HG02981 (cell line): ENCODE data around the gene C3orf20.
"Not testable (repeated sequence)": the region's sequence is repeated elsewhere in the genome, so short reads cannot be mapped to it uniquely, and the experiment has no call there.

Source experiments
- ATAC-seq: cut with Tn5 transposase; IDR thresholded peaks from one replicate; pipeline ENCODE4 v1.9.1; 2021; ENCODE audit warnings: mild to moderate bottlenecking, moderate library complexity; ENCODE audit not compliant: unreplicated experiment

C3orf20 gene

DNA sequence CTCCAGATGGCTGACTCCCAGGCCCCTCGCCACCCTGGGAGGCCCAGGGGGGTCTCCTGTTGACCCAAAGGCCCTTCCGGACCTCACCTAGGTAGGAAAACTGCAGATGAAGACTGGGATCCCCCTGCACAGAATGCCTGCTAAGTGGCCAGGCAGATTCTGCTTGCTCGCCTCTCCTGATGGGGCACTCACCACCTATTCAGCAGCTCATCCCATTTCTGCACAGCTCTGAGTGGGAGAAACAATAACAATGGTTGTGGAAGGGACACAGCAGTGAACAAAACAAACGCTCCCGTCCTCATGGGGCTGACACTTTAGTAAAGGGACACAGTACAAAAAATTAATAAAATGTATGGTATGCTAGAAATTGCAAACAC lies 118.9 kb downstream of the C3orf20 start:
- no peak for ATAC-seq

DNA sequence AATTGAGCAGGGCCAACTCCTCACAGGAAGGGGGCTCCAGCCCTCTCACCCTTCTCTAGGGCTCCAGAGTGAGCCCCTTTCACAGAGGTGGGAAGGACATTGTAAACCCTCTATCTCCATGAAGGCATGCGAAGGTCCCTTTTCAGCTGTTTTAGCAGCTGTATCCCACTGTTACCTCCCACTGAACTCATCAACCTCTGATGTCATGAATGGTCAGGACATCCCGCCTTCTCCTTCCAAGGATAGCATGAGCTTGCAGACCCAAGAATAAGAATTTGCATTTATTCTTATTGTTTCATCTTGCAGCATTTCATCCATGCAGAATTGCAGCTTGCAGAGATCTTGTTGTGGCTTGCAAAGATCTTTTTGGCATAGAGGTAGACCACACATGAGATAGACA lies 119.5 kb downstream of the C3orf20 start:
- ATAC-seq, result no peak

DNA sequence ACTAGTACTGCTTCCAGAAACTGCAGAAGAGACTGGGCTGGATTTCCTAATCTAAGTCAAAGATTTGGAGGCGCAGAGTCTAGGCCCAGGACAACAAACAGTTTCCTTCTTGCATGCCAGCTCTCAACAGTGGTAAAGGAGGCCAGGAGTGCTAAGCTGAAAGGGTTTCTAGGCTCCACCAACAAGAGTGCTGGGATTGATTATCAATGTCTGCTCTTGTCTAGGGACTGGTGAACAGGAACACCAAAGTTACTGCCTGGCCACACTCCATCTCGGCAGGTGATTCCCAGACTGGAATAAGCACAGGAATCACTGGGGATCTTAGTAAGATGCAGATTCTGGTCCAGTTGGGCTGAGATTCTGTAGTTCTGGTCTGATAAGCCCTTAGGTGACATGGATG lies 121.1 kb downstream of the C3orf20 start:
- no peak for ATAC-seq

GRCh38 chr3:14796403-14797077 lies 121.6 kb downstream of the C3orf20 start:
- no peak for ATAC-seq

DNA sequence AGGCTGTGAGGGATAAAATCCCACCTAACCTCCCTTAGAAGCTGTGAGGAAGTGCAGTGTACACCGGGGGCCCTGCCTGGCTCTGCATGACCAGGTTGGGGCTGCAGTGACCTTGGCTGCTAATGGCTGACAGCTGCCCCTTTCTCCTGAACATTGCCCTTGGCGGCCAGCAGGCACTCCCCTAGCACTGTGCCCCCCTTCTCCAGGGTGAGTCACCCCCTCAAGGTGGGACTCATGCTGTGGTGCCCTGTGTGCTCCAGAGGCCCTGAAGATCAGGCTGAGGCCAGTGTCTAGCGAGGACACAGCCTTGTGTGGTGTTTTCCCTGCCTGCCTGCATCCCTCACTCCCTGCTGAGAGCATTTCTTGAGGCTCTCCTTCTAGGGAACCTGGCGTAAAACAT lies 122.8 kb downstream of the C3orf20 start:
- no peak for ATAC-seq

- no peak for ATAC-seq
These were observed 123.3 kb downstream of the C3orf20 start for GRCh38 chr3:14798231-14798630.

DNA sequence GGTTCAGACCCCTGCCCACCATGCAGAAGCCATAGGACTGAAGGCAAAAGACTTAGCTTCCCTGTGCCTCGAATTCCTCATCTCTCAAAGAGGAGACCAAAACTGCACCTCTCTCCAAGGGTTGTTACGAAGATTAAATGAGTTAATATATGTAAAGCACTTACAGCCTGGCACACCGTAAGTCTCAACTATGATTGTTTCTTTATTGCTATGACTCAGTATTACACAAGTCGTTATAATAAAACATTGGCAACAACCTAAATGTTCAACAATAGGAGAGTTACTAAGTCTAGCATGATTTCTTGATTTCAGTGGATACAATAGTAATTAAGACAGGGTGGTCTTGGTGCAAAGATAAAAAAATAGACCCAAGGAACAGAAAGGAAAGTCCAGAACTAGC lies 124.2 kb downstream of the C3orf20 start:
- ATAC-seq, result no peak

- no peak for ATAC-seq
These were observed 126.1 kb downstream of the C3orf20 start for GRCh38 chr3:14801031-14801430.

DNA sequence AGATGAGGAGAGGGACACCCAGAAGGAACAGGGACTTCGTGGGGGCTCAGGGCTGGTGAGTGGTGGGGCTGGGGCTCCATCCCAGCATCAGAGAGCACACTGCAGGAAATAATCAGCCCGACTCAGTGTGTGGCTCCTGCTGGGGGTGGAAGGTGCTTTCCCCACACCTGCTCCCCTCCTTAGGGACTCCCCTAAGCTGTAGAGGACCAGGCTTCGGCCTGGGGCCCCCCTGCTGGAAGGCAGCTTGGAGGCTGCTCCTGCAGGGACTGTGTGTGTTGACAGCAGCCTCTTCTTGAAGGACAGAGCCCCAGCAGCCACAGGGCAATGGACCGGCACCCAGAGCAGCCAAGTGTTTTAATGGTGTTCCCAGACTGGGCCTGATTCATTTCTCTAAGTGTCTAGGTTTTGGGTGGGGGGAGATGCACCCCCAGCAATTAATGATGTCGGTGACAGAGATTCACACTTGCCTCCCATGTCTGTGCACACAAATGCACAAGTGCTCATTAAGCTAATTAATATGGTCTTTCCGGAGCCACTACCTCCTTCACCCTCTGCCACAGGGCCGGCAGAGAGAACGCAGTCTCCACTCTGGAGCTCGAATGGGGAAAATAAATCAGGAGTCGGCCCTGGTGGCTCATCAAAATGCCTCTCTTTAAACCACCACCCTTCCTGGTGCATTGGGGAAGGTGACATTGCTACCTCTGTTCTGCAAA lies 126.9 kb downstream of the C3orf20 start:
- no peak for ATAC-seq

DNA sequence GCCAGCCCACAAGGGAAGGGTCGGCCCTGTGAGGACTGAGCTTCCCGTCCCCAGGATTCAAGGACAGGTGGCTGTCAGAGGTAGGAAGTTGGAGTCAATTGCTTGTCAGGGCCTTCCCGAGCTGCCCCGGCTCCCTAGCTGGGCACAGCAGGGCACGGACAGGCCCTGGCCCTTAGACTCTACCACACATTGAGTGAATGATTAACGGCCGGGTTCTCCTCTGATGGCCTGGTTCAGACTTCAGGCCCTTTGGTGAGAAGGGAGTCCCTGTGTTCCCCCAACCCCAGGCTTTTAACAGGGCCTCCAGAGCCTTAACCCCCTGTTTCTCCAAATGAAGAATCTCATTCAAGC lies 127.4 kb downstream of the C3orf20 start:
- no peak for ATAC-seq

- ATAC-seq, result no peak
These were observed 128.4 kb downstream of the C3orf20 start for GRCh38 chr3:14803101-14803980.

- ATAC-seq, result no peak
These were observed 129.3 kb downstream of the C3orf20 start for GRCh38 chr3:14803981-14804834.

DNA sequence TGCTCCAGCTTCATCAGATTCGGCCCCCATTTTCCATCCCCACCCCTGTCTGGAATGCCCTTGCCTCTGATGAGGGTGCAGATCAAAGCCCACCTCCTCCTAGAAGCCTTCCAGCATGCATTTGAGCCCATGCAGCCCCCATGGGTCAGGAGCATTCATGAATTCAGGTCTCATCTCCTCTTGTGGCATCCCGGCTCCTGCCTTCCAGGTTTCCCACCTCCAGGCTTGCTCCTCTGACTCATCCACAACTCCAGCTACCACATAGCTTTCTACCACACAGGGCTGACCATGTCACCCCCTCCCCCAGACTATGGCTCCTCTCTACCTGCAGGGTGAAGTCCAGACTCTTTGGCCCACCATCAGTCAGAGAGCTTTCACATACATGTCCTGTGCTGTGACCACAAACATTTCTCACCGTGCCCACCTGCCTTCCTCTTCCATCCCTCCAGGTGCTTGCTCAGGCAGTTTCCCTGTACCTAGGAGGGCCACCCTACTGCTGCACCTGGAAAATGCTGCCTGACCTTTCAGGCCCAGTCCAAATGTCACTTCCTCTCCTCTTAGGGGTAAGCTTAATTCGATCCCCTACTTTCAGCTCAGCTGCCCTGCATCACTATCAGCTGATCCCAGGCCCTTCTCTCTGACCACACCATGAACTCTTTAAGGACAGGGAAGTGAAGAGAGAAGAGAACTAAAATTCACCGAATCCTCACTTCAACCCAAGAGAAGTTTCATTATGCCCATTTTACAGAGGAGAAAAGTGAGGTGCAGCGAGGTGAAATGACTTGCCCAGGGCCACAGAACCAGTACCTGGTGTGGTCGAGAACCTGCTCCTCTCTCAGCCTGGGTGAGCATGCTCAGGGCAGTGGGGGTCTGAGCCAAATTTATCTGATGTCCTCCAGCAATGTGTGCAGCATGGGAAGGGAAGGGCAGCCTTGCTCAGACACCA lies 130.2 kb downstream of the C3orf20 start:
- ATAC-seq, result no peak

GRCh38 chr3:14805961-14806537 lies 131.1 kb downstream of the C3orf20 start:
- ATAC-seq, result no peak

- no peak for ATAC-seq
These were observed 131.8 kb downstream of the C3orf20 start for GRCh38 chr3:14806641-14807263.

GRCh38 chr3:14808025-14808424 lies 133.1 kb downstream of the C3orf20 start:
- no peak for ATAC-seq

DNA sequence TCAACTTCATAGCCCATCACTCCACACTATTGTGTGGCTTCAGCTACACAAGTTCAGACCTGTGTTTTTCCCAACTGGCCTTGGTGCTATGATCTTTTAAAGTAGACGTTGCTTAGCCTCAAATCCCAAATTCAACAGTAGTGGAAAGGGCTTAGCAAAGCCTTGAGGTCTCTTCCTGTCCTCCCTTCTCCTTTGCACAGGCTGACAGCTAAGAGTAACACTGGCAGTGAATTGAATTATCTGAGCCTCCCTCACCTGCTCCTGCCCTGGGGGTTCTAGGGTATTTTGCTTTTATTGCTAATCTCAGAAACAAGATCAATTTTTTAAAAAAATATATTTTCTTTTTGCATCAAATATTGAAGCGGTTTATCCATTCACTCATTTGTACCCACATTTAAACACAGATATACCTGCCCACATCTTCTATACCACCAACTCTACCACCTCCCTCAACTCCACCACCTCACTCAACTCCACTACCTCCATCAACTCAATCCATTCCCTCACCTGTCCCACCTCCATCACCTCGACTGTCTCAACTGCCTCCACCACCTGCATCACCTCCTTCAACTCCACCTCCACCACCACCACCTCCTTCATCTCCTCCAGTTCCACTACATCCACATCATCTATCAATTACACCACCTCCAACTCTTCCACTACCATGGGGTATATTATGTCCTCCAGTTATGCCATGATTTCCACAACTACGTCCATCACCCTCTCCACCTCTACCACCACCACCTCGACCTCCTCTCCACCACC lies 133.7 kb downstream of the C3orf20 start:
- ATAC-seq, result no peak

DNA sequence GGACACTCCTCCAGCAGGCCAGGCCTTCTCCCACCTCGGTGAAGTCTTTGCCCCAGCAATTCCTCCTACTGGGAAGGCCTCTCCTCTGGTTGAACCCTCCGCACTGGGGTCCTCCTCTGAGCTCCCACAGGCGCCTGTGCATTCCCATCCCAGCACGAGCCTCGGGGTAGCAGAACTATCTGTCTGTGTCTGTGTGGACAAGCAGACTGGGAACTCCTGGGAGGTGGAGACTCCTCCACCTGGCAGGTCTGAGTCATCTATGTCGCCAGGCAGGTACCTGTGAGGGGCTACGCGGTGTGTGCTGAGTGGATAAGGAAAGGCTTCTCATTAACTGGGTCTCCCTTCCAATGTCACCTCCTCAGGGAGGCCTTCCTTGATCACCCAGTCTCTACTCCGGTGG lies 134.7 kb downstream of the C3orf20 start:
- not testable (repeated sequence) for ATAC-seq
